Measurements from ENCODE around the gene MATCAP1. TPM values are rescaled to one million over a fixed set of nuclear protein-coding genes. Genes with fewer than 3 reads are reported as not detected.

The MATCAP1 gene
- total and polyA plus RNA-seq, 2 of the 13 experiments (the other 11 are each of a cell fraction or from before 2014, with no cell fraction given): 11.2 to 24.5 TPM

- TF ChIP-seq ZNF605 (CRISPR knock-in tag; IDR thresholded peaks at IDR 0.05) (peak; percentile 65; the same call in 1 of the 2 replicates), E2F1 (CRISPR knock-in tag; IDR thresholded peaks at IDR 0.05) (0 out of 2 replicates have a peak, but pooled peaks have one; percentile 17), ZNF30 (CRISPR knock-in tag; IDR thresholded peaks at IDR 0.05) (no peak), MLXIP (CRISPR knock-in tag; IDR thresholded peaks at IDR 0.05; ENCODE audit: borderline replicate concordance) (no peak), ZFP1 (CRISPR knock-in tag; IDR thresholded peaks at IDR 0.05) (no peak), RBM39 (IDR thresholded peaks at IDR 0.05; ENCODE audit: low read depth, low read length, poor library complexity, severe bottlenecking) (no peak), KLF6 (CRISPR knock-in tag; IDR thresholded peaks at IDR 0.05) (no peak), HMGXB3 (CRISPR knock-in tag; IDR thresholded peaks at IDR 0.05; ENCODE audit: borderline replicate concordance) (0 out of 2 replicates have a peak, but pooled peaks have one; percentile 19), SNAI1 (CRISPR knock-in tag; IDR thresholded peaks at IDR 0.05; ENCODE audit: borderline replicate concordance) (0 out of 2 replicates have a peak, but pooled peaks have one; percentile 75), CENPX (CRISPR knock-in tag; IDR thresholded peaks at IDR 0.05) (no peak), TAF15 (IDR thresholded peaks at IDR 0.05; ENCODE audit: low read depth, low read length, poor library complexity, severe bottlenecking) (no peak)
- TF ChIP-seq, protein P1, sequence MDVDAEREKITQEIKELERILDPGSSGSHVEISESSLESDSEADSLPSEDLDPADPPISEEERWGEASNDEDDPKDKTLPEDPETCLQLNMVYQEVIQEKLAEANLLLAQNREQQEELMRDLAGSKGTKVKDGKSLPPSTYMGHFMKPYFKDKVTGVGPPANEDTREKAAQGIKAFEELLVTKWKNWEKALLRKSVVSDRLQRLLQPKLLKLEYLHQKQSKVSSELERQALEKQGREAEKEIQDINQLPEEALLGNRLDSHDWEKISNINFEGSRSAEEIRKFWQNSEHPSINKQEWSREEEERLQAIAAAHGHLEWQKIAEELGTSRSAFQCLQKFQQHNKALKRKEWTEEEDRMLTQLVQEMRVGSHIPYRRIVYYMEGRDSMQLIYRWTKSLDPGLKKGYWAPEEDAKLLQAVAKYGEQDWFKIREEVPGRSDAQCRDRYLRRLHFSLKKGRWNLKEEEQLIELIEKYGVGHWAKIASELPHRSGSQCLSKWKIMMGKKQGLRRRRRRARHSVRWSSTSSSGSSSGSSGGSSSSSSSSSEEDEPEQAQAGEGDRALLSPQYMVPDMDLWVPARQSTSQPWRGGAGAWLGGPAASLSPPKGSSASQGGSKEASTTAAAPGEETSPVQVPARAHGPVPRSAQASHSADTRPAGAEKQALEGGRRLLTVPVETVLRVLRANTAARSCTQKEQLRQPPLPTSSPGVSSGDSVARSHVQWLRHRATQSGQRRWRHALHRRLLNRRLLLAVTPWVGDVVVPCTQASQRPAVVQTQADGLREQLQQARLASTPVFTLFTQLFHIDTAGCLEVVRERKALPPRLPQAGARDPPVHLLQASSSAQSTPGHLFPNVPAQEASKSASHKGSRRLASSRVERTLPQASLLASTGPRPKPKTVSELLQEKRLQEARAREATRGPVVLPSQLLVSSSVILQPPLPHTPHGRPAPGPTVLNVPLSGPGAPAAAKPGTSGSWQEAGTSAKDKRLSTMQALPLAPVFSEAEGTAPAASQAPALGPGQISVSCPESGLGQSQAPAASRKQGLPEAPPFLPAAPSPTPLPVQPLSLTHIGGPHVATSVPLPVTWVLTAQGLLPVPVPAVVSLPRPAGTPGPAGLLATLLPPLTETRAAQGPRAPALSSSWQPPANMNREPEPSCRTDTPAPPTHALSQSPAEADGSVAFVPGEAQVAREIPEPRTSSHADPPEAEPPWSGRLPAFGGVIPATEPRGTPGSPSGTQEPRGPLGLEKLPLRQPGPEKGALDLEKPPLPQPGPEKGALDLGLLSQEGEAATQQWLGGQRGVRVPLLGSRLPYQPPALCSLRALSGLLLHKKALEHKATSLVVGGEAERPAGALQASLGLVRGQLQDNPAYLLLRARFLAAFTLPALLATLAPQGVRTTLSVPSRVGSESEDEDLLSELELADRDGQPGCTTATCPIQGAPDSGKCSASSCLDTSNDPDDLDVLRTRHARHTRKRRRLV (CRISPR knock-in tag; IDR thresholded peaks at IDR 0.05): 0 out of 2 replicates have a peak, but pooled peaks have one; percentile 20
- TF ChIP-seq, protein P2, sequence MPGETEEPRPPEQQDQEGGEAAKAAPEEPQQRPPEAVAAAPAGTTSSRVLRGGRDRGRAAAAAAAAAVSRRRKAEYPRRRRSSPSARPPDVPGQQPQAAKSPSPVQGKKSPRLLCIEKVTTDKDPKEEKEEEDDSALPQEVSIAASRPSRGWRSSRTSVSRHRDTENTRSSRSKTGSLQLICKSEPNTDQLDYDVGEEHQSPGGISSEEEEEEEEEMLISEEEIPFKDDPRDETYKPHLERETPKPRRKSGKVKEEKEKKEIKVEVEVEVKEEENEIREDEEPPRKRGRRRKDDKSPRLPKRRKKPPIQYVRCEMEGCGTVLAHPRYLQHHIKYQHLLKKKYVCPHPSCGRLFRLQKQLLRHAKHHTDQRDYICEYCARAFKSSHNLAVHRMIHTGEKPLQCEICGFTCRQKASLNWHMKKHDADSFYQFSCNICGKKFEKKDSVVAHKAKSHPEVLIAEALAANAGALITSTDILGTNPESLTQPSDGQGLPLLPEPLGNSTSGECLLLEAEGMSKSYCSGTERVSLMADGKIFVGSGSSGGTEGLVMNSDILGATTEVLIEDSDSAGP (CRISPR knock-in tag; IDR thresholded peaks at IDR 0.05; ENCODE audit: borderline replicate concordance): no peak
Observed at GRCh38 chr16:67169642-67170167, 14.1 kb downstream of the MATCAP1 start (continued).

Measured in HepG2 (cell line).